KMS-11 (cell line): ENCODE results near the gene IGFBP3.
A peak's percentile ranks its signal among the peaks of the same experiment; 100 is the strongest.

Source experiments
- H2AFZ ChIP-seq: fragments of 200-600 bp; sonication (generic); 2 replicates; pipeline ENCODE4 v1.6.1; 2016; ENCODE audit warnings: antibody characterized with exemption, mixed run types, low read depth
- H3K27ac ChIP-seq: fragments of 200-600 bp; sonication (generic); 2 replicates; pipeline ENCODE4 v1.6.1; 2016; ENCODE audit warnings: mild to moderate bottlenecking, mixed run types
- H3K27me3 ChIP-seq: fragments of 200-600 bp; sonication (generic); 2 replicates; pipeline ENCODE4 v1.6.1; 2017; ENCODE audit warnings: mild to moderate bottlenecking, low read depth, mixed run types, moderate library complexity; ENCODE audit not compliant: insufficient read depth
- H3K36me3 ChIP-seq: fragments of 200-600 bp; sonication (generic); 2 replicates; pipeline ENCODE4 v1.6.1; 2017; ENCODE audit warnings: mild to moderate bottlenecking, mixed run types; ENCODE audit not compliant: insufficient read depth
- H3K4me1 ChIP-seq: fragments of 200-600 bp; sonication (generic); 2 replicates; pipeline ENCODE4 v1.6.1; 2016; ENCODE audit warnings: mild to moderate bottlenecking, low read depth, mixed run types; ENCODE audit not compliant: poor library complexity, severe bottlenecking
- H3K4me2 ChIP-seq: fragments of 200-600 bp; sonication (generic); 2 replicates; pipeline ENCODE4 v1.7.0; 2016; ENCODE audit warnings: mild to moderate bottlenecking, mixed run types
- H3K4me3 ChIP-seq: fragments of 200-600 bp; sonication (generic); IDR thresholded peaks from 2 replicates; pipeline ENCODE4 v1.6.1; 2017; ENCODE audit warnings: low read depth, low read length, mixed read lengths; ENCODE audit not compliant: insufficient read depth
- H3K79me2 ChIP-seq: fragments of 200-600 bp; sonication (generic); 2 replicates; pipeline ENCODE4 v1.6.1; 2016; ENCODE audit warnings: low read depth, mixed run types; ENCODE audit not compliant: insufficient read depth
- H3K9ac ChIP-seq: fragments of 200-600 bp; sonication (generic); 2 replicates; pipeline ENCODE4 v1.6.1; 2016; ENCODE audit warnings: mild to moderate bottlenecking, mixed run types
- H4K20me1 ChIP-seq: fragments of 200-600 bp; sonication (generic); 2 replicates; pipeline ENCODE4 v1.6.1; 2016; ENCODE audit warnings: mild to moderate bottlenecking, mixed run types; ENCODE audit not compliant: insufficient read depth
- TF ChIP-seq, protein P1 (sequence below): fragments of 200-600 bp; sonication (generic); conservative IDR thresholded peaks from 2 replicates; pipeline ENCODE4 v1.6.1; 2017; ENCODE audit warnings: low read depth, mild to moderate bottlenecking, antibody characterized with exemption, low read length, moderate library complexity, mixed read lengths

IGFBP3 gene

GRCh38 chr7:45919231-45919784, 1.8 kb downstream of the IGFBP3 start:
- Histone ChIP-seq H3K4me2 (0 out of 2 replicates have a peak overlapping the region, but pooled peaks have one; percentile 79), H3K4me3 (no peak overlapping the region), H3K36me3 (no peaks in the 10 kb centered on the region), H3K4me1 (peaks cover 29% of the 10 kb centered on the region), H3K79me2 (no peaks in the 10 kb centered on the region), H3K27me3 (no peaks in the 10 kb centered on the region; the same call in 1 of the 2 replicates), H3K9ac (no peak overlapping the region), H2AFZ (no peak overlapping the region), H4K20me1 (no peaks in the 10 kb centered on the region), H3K27ac (no peak overlapping the region)
- TF ChIP-seq, protein P1, sequence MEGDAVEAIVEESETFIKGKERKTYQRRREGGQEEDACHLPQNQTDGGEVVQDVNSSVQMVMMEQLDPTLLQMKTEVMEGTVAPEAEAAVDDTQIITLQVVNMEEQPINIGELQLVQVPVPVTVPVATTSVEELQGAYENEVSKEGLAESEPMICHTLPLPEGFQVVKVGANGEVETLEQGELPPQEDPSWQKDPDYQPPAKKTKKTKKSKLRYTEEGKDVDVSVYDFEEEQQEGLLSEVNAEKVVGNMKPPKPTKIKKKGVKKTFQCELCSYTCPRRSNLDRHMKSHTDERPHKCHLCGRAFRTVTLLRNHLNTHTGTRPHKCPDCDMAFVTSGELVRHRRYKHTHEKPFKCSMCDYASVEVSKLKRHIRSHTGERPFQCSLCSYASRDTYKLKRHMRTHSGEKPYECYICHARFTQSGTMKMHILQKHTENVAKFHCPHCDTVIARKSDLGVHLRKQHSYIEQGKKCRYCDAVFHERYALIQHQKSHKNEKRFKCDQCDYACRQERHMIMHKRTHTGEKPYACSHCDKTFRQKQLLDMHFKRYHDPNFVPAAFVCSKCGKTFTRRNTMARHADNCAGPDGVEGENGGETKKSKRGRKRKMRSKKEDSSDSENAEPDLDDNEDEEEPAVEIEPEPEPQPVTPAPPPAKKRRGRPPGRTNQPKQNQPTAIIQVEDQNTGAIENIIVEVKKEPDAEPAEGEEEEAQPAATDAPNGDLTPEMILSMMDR = no peak

DNA sequence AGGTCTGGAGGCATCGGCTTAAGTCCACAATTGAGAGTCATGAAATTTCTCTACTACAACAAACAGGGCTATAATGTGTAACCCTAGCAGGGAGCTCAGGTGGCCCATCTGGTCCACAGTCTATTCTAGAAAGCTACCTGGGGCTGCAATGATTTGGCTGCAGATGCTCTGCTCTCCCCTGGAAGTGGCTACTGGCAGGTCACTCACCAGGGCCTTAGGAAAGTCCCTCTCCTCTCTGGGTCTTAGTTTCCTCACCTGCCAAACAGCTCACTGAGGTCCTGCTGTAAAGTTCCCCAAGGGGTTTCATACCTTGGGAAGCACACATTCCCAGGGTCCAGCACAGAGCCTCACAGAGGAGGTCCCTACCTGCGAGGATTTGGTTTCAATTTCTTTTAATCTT, 2.5 kb downstream of the IGFBP3 start:
- Histone ChIP-seq H3K79me2 (no peaks in the 10 kb centered on the region), H3K4me3 (no peak overlapping the region), H3K27ac (no peak overlapping the region), H3K4me1 (peaks cover 29% of the 10 kb centered on the region), H3K9ac (no peak overlapping the region), H4K20me1 (no peaks in the 10 kb centered on the region), H3K4me2 (no peak overlapping the region), H2AFZ (no peak overlapping the region), H3K27me3 (no peaks in the 10 kb centered on the region; the same call in 1 of the 2 replicates), H3K36me3 (no peaks in the 10 kb centered on the region)
- TF ChIP-seq, protein P1 = no peak

- Histone ChIP-seq H3K79me2 (no peaks in the 10 kb centered on the region), H3K4me2 (peak overlapping the region; percentile 2; the same call in 1 of the 2 replicates), H3K4me1 (peaks cover 24% of the 10 kb centered on the region), H2AFZ (0 out of 2 replicates have a peak overlapping the region, but pooled peaks have one; percentile 3), H3K27me3 (no peaks in the 10 kb centered on the region; the same call in 1 of the 2 replicates), H3K9ac (no peak overlapping the region), H3K27ac (no peak overlapping the region), H4K20me1 (no peaks in the 10 kb centered on the region), H3K4me3 (no peak overlapping the region), H3K36me3 (no peaks in the 10 kb centered on the region)
- TF ChIP-seq, protein P1 = peak; percentile 97
Observed at GRCh38 chr7:45917658-45918057, 3.4 kb downstream of the IGFBP3 start.

DNA sequence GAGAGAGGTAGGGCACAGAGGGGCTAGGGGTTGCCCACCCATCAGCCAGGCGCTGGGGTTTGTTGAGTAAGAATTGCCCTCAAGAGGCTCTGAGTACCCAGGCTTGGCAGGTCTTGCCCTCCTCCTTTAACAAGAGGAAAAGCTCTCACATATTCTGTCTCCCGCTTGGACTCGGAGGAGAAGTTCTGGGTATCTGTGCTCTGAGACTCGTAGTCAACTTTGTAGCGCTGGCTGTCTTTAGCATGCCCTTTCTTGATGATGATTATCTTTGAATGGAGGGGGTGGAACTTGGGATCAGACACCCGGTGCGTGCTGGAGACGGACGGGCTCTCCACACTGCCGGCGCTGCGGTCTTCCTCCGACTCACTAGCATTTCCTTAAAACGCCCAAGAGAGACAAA, 4.0 kb downstream of the IGFBP3 start:
- H3K4me3 ChIP-seq = no peak overlapping the region
- no peaks in the 10 kb centered on the region for H3K79me2 ChIP-seq
- H2AFZ ChIP-seq = no peak overlapping the region
- H4K20me1 ChIP-seq = no peaks in the 10 kb centered on the region
- H3K27me3 ChIP-seq = no peaks in the 10 kb centered on the region; the same call in 1 of the 2 replicates
- no peak overlapping the region for H3K4me2 ChIP-seq
- TF ChIP-seq, protein P1 = no peak
- H3K9ac ChIP-seq = no peak overlapping the region
- no peaks in the 10 kb centered on the region for H3K36me3 ChIP-seq
- H3K4me1 ChIP-seq = peaks cover 22% of the 10 kb centered on the region
- H3K27ac ChIP-seq = no peak overlapping the region
